ENCODE data around the gene SCN2B.

DNA sequence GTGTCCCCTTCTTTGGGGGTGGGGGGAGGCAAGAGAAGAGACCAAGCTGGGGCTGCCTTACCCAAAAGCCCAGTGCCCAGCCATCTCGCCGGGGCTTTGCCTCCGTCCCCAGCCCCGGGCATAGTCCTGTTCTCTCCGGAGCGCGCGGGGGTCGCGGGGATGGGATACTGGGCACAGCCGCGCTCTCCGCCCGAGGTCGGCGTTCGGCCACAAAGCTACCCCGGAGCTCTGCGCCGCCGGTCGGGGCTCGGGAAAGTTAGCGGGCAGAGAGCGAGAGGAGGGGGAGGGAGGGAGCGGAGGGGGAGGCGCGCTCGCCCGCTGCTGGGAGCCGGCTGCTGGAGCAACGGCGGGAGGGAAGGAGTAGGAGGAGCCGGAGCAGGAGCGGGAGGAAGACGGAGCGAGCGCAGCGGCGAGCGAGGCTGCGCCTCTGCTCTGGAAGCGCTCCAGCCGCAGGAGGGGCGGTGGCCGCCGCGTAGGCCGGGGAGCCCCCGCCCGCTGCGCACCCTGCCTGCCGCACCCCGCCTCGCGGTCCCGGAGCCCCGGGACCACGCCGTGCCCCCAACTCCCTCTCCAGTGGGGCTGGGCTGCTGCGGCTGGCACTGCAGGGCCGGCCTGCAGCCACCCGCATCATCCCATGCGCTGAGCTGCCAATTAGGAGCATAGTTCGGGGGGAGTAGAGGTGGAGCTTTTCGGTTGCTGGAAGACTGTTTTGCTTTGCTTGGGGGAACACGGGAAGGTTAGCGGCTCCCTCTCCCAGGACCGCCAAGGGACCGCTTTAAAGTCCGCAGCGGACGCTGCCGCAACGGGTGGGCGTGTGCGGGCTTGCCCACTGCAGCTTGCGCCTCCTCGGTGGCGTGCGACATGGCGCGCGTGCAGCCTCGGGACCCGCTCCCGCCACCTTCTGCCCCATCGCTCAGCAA, 23.6 kb downstream of the SCN2B start, which contains the start of gene SCN4B:
- TF ChIP-seq POLR2AphosphoS5 (IDR thresholded peaks at IDR 0.05; ENCODE audit: borderline replicate concordance, low read depth, low read length) = no peak
- TF ChIP-seq EZH2 (IDR thresholded peaks at IDR 0.05) = no peak

Data from SK-N-MC (cell line).